HEK293 (cell line): ENCODE results near the gene PTCRA.

Experiments
- CTCF ChIA-PET: fragments of 350-600 bp; formaldehyde crosslinking; extraction: SDS; loops from one replicate; lab custom pipeline; 2021; ENCODE audit warnings: antibody characterized with exemption; lab: Yijun Ruan, JAX
- POLR2A ChIA-PET: fragments of 300-600 bp; formaldehyde crosslinking; extraction: SDS; loops from one replicate; lab custom pipeline; 2020; ENCODE audit warnings: antibody characterized with exemption, inconsistent platforms; lab: Yijun Ruan, JAX
- H3K27ac ChIP-seq: fragments of 200-500 bp; sonication (Bioruptor generic); 2 replicates; pipeline ENCODE4 v1.5.1; 2014; ENCODE audit warnings: low read depth, low read length, control low read depth, inconsistent platforms; ENCODE audit errors: extremely low read depth
- H3K36me3 ChIP-seq, 2 experiments: fragments of 200-500 bp in 1 of 2; sonication (Bioruptor generic) in 1 of 2; 1 replicate in 1 of 2; 2 replicates in 1 of 2; pipeline ENCODE4 v1.5.1; 2014 to 2017; ENCODE audit warnings: inconsistent platforms in 2 of 2, low read length in 2 of 2; ENCODE audit not compliant: control insufficient read depth in 2 of 2, insufficient read depth in 1 of 2
- H3K4me1 ChIP-seq: fragments of 200-500 bp; sonication (Bioruptor generic); 2 replicates; pipeline ENCODE4 v1.5.1; 2014; ENCODE audit warnings: mild to moderate bottlenecking, low read length, inconsistent platforms; ENCODE audit not compliant: control insufficient read depth, insufficient read depth
- H3K4me3 ChIP-seq: 2 replicates; pipeline ENCODE4 v1.5.1; 2011; ENCODE audit warnings: low read depth, mild to moderate bottlenecking, control low read depth, low read length, moderate library complexity
- H3K9me3 ChIP-seq: fragments of 200-500 bp; sonication (Bioruptor generic); 2 replicates; pipeline ENCODE4 v1.5.1; 2014; ENCODE audit warnings: low read depth, low read length, inconsistent platforms; ENCODE audit not compliant: control insufficient read depth, insufficient read depth
- RBAK ChIP-seq: fragments of 450-650 bp; formaldehyde crosslinking; IDR thresholded peaks from 2 replicates; pipeline ENCODE4 v1.5.1; 2016; ENCODE audit warnings: missing biosample characterization, missing genetic modification characterization
- SETDB1 ChIP-seq: IDR thresholded peaks from one replicate; pipeline ENCODE4 v1.6.1; 2017; ENCODE audit warnings: mild to moderate bottlenecking, low read length, moderate library complexity, mixed read lengths; ENCODE audit not compliant: insufficient read length
- YY1 ChIP-seq: fragments of 450-650 bp; formaldehyde crosslinking; IDR thresholded peaks from 2 replicates; pipeline ENCODE4 v1.5.1; 2018; ENCODE audit warnings: missing biosample characterization, missing genetic modification characterization
- ZBTB20 ChIP-seq: fragments of 450-650 bp; formaldehyde crosslinking; IDR thresholded peaks from 2 replicates; pipeline ENCODE4 v1.5.1; 2016; ENCODE audit warnings: missing biosample characterization, missing genetic modification characterization
- ZBTB7A ChIP-seq: fragments of 450-650 bp; formaldehyde crosslinking; IDR thresholded peaks from 2 replicates; pipeline ENCODE4 v1.5.1; 2016; ENCODE audit warnings: low read depth, missing biosample characterization, missing genetic modification characterization
- ZNF121 ChIP-seq: fragments of 450-650 bp; formaldehyde crosslinking; IDR thresholded peaks from 2 replicates; pipeline ENCODE4 v1.5.1; 2016; ENCODE audit warnings: missing biosample characterization, missing genetic modification characterization
- ZNF302 ChIP-seq: fragments of 450-650 bp; formaldehyde crosslinking; IDR thresholded peaks from 2 replicates; pipeline ENCODE4 v1.5.1; 2016; ENCODE audit warnings: missing biosample characterization, missing genetic modification characterization, low read depth
- ZNF394 ChIP-seq: fragments of 450-650 bp; formaldehyde crosslinking; IDR thresholded peaks from 2 replicates; pipeline ENCODE4 v1.5.1; 2016; ENCODE audit warnings: missing biosample characterization, missing genetic modification characterization, mild to moderate bottlenecking, moderate library complexity, borderline replicate concordance
- ZNF530 ChIP-seq: fragments of 450-650 bp; formaldehyde crosslinking; IDR thresholded peaks from 2 replicates; pipeline ENCODE4 v1.5.1; 2016; ENCODE audit warnings: low read depth, missing biosample characterization, missing genetic modification characterization
- ZNF548 ChIP-seq: fragments of 450-650 bp; formaldehyde crosslinking; IDR thresholded peaks from 2 replicates; pipeline ENCODE4 v1.5.1; 2016; ENCODE audit warnings: missing biosample characterization, missing genetic modification characterization
- ZNF585B ChIP-seq: fragments of 450-650 bp; formaldehyde crosslinking; IDR thresholded peaks from 2 replicates; pipeline ENCODE4 v1.5.1; 2016; ENCODE audit warnings: missing biosample characterization, missing genetic modification characterization
- ZNF600 ChIP-seq: fragments of 450-650 bp; formaldehyde crosslinking; IDR thresholded peaks from 2 replicates; pipeline ENCODE4 v1.5.1; 2016; ENCODE audit warnings: missing biosample characterization, missing genetic modification characterization
- ZNF610 ChIP-seq: fragments of 450-650 bp; formaldehyde crosslinking; IDR thresholded peaks from 2 replicates; pipeline ENCODE4 v1.5.1; 2016; ENCODE audit warnings: missing biosample characterization, missing genetic modification characterization, borderline replicate concordance
- ZSCAN16 ChIP-seq: fragments of 450-650 bp; formaldehyde crosslinking; IDR thresholded peaks from 2 replicates; pipeline ENCODE4 v1.5.1; 2016; ENCODE audit warnings: missing biosample characterization, missing genetic modification characterization
- ZSCAN30 ChIP-seq: fragments of 450-650 bp; IDR thresholded peaks from 2 replicates; pipeline ENCODE4 v1.5.1; 2018; ENCODE audit warnings: missing biosample characterization, mild to moderate bottlenecking, missing genetic modification characterization, moderate library complexity
- TF ChIP-seq, protein P1 (sequence below): fragments of 450-650 bp; formaldehyde crosslinking; IDR thresholded peaks from 2 replicates; pipeline ENCODE4 v1.5.1; 2016; ENCODE audit warnings: missing biosample characterization, missing genetic modification characterization, borderline replicate concordance
- TF ChIP-seq, protein P2 (sequence below): fragments of 450-650 bp; formaldehyde crosslinking; IDR thresholded peaks from 2 replicates; pipeline ENCODE4 v1.5.1; 2017; ENCODE audit warnings: missing biosample characterization, missing genetic modification characterization
- TF ChIP-seq, protein P3 (sequence below): IDR thresholded peaks from 2 replicates; pipeline ENCODE4 v1.6.1; 2011; ENCODE audit warnings: mild to moderate bottlenecking, low read depth, low read length, borderline replicate concordance
- TF ChIP-seq, protein P4 (sequence below): fragments of 450-650 bp; formaldehyde crosslinking; IDR thresholded peaks from 2 replicates; pipeline ENCODE4 v1.5.1; 2016; ENCODE audit warnings: missing biosample characterization, missing genetic modification characterization

The PTCRA gene

GRCh38 chr6:42961020-42961470 lies 45.2 kb downstream of the PTCRA start (continued):
- TF ChIP-seq ZNF394: no peak
- no peak for TF ChIP-seq ZNF302 (tag by site-specific recombination)
- TF ChIP-seq, protein P1, sequence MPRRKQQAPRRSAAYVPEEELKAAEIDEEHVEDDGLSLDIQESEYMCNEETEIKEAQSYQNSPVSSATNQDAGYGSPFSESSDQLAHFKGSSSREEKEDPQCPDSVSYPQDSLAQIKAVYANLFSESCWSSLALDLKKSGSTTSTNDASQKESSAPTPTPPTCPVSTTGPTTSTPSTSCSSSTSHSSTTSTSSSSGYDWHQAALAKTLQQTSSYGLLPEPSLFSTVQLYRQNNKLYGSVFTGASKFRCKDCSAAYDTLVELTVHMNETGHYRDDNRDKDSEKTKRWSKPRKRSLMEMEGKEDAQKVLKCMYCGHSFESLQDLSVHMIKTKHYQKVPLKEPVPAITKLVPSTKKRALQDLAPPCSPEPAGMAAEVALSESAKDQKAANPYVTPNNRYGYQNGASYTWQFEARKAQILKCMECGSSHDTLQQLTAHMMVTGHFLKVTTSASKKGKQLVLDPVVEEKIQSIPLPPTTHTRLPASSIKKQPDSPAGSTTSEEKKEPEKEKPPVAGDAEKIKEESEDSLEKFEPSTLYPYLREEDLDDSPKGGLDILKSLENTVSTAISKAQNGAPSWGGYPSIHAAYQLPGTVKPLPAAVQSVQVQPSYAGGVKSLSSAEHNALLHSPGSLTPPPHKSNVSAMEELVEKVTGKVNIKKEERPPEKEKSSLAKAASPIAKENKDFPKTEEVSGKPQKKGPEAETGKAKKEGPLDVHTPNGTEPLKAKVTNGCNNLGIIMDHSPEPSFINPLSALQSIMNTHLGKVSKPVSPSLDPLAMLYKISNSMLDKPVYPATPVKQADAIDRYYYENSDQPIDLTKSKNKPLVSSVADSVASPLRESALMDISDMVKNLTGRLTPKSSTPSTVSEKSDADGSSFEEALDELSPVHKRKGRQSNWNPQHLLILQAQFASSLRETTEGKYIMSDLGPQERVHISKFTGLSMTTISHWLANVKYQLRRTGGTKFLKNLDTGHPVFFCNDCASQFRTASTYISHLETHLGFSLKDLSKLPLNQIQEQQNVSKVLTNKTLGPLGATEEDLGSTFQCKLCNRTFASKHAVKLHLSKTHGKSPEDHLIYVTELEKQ (tag by site-specific recombination): no peak
- peak; percentile 34; the same call in 1 of the 2 replicates for TF ChIP-seq ZBTB7A (tag by site-specific recombination)
- TF ChIP-seq, all 188 proteins: peak for 6

GRCh38 chr6:42962096-42962495 lies 46.2 kb downstream of the PTCRA start:
- Histone ChIP-seq H3K4me3 (no peak overlapping the region), H3K4me1 (0 out of 2 replicates have a peak, but pooled peaks cover 4% of the 10 kb centered on the region), H3K9me3 (no peaks in the 10 kb centered on the region), H3K36me3 (peaks cover 0 to 36% of the 10 kb centered on the region in 2 experiments; a peak in 2 of 3 replicates), H3K27ac (no peak overlapping the region)
- ChIA-PET POLR2A (interaction anchor here (0.6 to 0.9 kb wide), 3 partner anchors 13 to 54 kb away, joined by 3 to 4 read pairs (median 4); no protein-coding TSS in a partner anchor), CTCF (interaction anchor here (1.2 to 4.0 kb wide), 2 partner anchors 16 to 181 kb away, joined by 6 to 24 read pairs; no protein-coding TSS in a partner anchor)
- TF ChIP-seq ZNF610 (no peak), RBAK (no peak), SETDB1 (no peak)
- TF ChIP-seq, protein P2, sequence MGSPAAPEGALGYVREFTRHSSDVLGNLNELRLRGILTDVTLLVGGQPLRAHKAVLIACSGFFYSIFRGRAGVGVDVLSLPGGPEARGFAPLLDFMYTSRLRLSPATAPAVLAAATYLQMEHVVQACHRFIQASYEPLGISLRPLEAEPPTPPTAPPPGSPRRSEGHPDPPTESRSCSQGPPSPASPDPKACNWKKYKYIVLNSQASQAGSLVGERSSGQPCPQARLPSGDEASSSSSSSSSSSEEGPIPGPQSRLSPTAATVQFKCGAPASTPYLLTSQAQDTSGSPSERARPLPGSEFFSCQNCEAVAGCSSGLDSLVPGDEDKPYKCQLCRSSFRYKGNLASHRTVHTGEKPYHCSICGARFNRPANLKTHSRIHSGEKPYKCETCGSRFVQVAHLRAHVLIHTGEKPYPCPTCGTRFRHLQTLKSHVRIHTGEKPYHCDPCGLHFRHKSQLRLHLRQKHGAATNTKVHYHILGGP (tag by site-specific recombination): no peak
- TF ChIP-seq, all 188 proteins: peak for 0

DNA sequence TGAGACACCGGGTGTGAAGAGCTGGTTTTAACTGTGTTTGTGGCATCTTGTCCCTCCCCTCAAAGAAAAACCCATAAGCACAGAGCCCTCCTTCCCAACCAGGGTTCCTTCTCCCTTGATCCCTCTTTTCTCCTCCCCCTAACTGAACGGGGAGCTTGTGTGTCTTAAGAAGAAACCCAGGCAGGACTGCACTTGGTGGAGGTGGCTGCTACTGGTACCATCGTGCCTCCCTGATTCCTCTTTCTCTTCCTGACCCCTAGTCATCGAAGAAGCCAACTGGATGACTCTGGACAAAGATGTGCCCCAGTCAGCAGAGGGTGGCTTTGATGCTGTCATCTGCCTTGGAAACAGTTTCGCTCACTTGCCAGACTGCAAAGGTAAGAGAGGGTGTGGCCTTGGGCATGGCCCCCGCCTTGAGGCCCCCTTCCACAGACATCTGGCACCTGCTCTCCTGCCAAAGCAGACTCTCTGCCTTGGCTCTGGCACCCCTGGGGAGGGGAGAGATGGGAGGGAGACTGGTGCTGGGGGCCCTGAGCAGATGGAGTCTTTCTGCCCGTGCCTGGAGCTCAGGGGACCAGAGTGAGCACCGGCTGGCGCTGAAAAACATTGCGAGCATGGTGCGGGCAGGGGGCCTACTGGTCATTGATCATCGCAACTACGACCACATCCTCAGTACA lies 46.8 kb downstream of the PTCRA start:
- ChIA-PET POLR2A (interaction anchor here (0.5 kb wide), 1 partner anchor 91 kb away, joined by 3 read pairs; the partner anchor contains the start of gene CUL7), CTCF (interaction anchor here (0.6 to 4.0 kb wide), 4 partner anchors 16 to 415 kb away, joined by 3 to 24 read pairs (median 5); no protein-coding TSS in a partner anchor)
- TF ChIP-seq ZSCAN16 (tag by site-specific recombination): no peak
- no peak for TF ChIP-seq ZNF548 (tag by site-specific recombination)
- TF ChIP-seq ZNF121 (tag by site-specific recombination): no peak
- Histone ChIP-seq H3K27ac (no peak overlapping the region), H3K9me3 (no peaks in the 10 kb centered on the region), H3K4me1 (0 out of 2 replicates have a peak, but pooled peaks cover 4% of the 10 kb centered on the region), H3K4me3 (no peak overlapping the region), H3K36me3 (peaks cover 0 to 41% of the 10 kb centered on the region in 2 experiments; a peak in 2 of 3 replicates)

GRCh38 chr6:42963179-42963854 lies 47.5 kb downstream of the PTCRA start:
- ChIA-PET CTCF (interaction anchor here (0.6 to 4.0 kb wide), 11 partner anchors 10 to 414 kb away, joined by 3 to 24 read pairs (median 4); partner anchors contain the start of genes CNPY3 and PEX6), POLR2A (no interaction called here)
- Histone ChIP-seq H3K36me3 (peaks cover 0 to 41% of the 10 kb centered on the region in 2 experiments; a peak in 2 of 3 replicates), H3K4me1 (0 out of 2 replicates have a peak, but pooled peaks cover 4% of the 10 kb centered on the region), H3K9me3 (no peaks in the 10 kb centered on the region), H3K27ac (no peak overlapping the region), H3K4me3 (no peak overlapping the region)
- TF ChIP-seq ZNF600 (tag by site-specific recombination): no peak
- no peak for TF ChIP-seq ZBTB20 (tag by site-specific recombination)
- TF ChIP-seq, protein P3, sequence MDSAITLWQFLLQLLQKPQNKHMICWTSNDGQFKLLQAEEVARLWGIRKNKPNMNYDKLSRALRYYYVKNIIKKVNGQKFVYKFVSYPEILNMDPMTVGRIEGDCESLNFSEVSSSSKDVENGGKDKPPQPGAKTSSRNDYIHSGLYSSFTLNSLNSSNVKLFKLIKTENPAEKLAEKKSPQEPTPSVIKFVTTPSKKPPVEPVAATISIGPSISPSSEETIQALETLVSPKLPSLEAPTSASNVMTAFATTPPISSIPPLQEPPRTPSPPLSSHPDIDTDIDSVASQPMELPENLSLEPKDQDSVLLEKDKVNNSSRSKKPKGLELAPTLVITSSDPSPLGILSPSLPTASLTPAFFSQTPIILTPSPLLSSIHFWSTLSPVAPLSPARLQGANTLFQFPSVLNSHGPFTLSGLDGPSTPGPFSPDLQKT: no peak
- no peak for TF ChIP-seq ZNF530
- TF ChIP-seq SETDB1: no peak
- TF ChIP-seq ZNF585B: no peak
- no peak for TF ChIP-seq ZSCAN30
- TF ChIP-seq, protein P4, sequence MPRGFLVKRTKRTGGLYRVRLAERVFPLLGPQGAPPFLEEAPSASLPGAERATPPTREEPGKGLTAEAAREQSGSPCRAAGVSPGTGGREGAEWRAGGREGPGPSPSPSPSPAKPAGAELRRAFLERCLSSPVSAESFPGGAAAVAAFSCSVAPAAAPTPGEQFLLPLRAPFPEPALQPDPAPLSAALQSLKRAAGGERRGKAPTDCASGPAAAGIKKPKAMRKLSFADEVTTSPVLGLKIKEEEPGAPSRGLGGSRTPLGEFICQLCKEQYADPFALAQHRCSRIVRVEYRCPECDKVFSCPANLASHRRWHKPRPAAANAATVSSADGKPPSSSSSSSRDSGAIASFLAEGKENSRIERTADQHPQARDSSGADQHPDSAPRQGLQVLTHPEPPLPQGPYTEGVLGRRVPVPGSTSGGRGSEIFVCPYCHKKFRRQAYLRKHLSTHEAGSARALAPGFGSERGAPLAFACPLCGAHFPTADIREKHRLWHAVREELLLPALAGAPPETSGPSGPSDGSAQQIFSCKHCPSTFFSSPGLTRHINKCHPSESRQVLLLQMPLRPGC (tag by site-specific recombination): no peak
- no peak for TF ChIP-seq YY1
- TF ChIP-seq ZNF302 (tag by site-specific recombination): no peak
